A549 (cell line): ENCODE data around the gene METTL6.

ENCODE experiments used
- FOSL2 ChIP-seq, 2 experiments: fragments of 450-650 bp in 1 of 2; fragments of >200 bp in 1 of 2; sonication (Bioruptor Twin) in 1 of 2; formaldehyde crosslinking; IDR thresholded peaks; 2 replicates each; pipeline versions ENCODE4 v1.5.0 to v1.6.1; 2016 to 2020; ENCODE audit warnings: mild to moderate bottlenecking in 1 of 2, moderate library complexity in 1 of 2
- HDAC2 ChIP-seq: fragments of 200-600 bp; sonication (generic); IDR thresholded peaks from 2 replicates; pipeline ENCODE4 v1.6.1; 2016
- RAD21 ChIP-seq, 2 experiments: fragments of >200 bp in 1 of 2; sonication (Bioruptor Twin) in 1 of 2; formaldehyde crosslinking in 1 of 2; IDR thresholded peaks in 1 of 2; conservative IDR thresholded peaks in 1 of 2; 2 replicates in 1 of 2; 3 replicates in 1 of 2; pipeline ENCODE4 v1.6.1; 2012 to 2018; ENCODE audit warnings: inconsistent platforms in 1 of 2
- RFX5 ChIP-seq: fragments of 450-650 bp; IDR thresholded peaks from 2 replicates; pipeline ENCODE4 v1.7.1; 2014; ENCODE audit warnings: antibody characterized with exemption, mild to moderate bottlenecking, moderate library complexity
- TF ChIP-seq, protein P1 (sequence below): fragments of >200 bp; sonication (Bioruptor Twin); formaldehyde crosslinking; IDR thresholded peaks from 3 replicates; pipeline ENCODE4 v1.5.1; 2016
- TF ChIP-seq, protein P2 (sequence below): fragments of >200 bp; sonication (Bioruptor Twin); formaldehyde crosslinking; IDR thresholded peaks from 3 replicates; pipeline ENCODE4 v1.6.1; 2016
- TF ChIP-seq, protein P3 (sequence below): IDR thresholded peaks from 2 replicates; pipeline ENCODE4 v1.6.1; 2012

DNA sequence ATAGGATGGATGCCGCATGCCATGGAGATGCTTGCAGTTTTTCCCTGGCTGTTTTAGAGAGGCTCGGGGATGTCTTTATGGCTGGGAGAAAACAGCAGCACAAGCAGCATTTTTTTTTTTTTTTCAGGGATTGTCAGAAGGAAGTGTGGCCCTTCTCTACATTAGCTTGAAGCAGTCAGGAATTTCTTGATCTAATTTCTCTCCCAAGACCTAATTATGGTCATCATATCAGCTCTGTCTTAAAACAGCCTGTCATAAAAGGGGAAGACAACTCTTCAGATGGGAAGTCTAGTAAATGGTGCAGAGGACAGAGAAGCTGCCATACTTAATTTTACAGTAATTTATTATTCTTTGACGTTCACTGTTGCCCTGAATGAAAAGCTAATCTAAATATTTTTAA lies 44.5 kb upstream of the METTL6 start:
- TF ChIP-seq, protein P1, sequence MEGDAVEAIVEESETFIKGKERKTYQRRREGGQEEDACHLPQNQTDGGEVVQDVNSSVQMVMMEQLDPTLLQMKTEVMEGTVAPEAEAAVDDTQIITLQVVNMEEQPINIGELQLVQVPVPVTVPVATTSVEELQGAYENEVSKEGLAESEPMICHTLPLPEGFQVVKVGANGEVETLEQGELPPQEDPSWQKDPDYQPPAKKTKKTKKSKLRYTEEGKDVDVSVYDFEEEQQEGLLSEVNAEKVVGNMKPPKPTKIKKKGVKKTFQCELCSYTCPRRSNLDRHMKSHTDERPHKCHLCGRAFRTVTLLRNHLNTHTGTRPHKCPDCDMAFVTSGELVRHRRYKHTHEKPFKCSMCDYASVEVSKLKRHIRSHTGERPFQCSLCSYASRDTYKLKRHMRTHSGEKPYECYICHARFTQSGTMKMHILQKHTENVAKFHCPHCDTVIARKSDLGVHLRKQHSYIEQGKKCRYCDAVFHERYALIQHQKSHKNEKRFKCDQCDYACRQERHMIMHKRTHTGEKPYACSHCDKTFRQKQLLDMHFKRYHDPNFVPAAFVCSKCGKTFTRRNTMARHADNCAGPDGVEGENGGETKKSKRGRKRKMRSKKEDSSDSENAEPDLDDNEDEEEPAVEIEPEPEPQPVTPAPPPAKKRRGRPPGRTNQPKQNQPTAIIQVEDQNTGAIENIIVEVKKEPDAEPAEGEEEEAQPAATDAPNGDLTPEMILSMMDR = no peak
- TF ChIP-seq, protein P2, sequence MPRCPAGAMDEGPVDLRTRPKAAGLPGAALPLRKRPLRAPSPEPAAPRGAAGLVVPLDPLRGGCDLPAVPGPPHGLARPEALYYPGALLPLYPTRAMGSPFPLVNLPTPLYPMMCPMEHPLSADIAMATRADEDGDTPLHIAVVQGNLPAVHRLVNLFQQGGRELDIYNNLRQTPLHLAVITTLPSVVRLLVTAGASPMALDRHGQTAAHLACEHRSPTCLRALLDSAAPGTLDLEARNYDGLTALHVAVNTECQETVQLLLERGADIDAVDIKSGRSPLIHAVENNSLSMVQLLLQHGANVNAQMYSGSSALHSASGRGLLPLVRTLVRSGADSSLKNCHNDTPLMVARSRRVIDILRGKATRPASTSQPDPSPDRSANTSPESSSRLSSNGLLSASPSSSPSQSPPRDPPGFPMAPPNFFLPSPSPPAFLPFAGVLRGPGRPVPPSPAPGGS = no peak
- TF ChIP-seq FOSL2 (IDR thresholded peaks at IDR 0.05) (no peak), FOSL2 (CRISPR knock-in tag; IDR thresholded peaks at IDR 0.05) (no peak), RAD21 (conservative IDR thresholded peaks at IDR 0.05 in 1 of 2, IDR thresholded peaks at IDR 0.05 in 1 of 2) (no peak), RFX5 (no peak), HDAC2 (no peak)
- TF ChIP-seq, protein P3, sequence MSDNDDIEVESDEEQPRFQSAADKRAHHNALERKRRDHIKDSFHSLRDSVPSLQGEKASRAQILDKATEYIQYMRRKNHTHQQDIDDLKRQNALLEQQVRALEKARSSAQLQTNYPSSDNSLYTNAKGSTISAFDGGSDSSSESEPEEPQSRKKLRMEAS = no peak
